Uterus (tissue), 4 donors: ENCODE data around the gene KLF6. TPM values are rescaled to one million over a fixed set of nuclear protein-coding genes. Genes with fewer than 3 reads are reported as not detected.

Experiments used
- DNase-seq, 2 donors: peaks; one replicate each; pipeline ENCODE4 v3.0.0-alpha.2; 2019 to 2020
- H3K27ac ChIP-seq, 2 donors: fragments of 200-600 bp; sonication (generic); 1 replicate in 1 of 2; 2 replicates in 1 of 2; pipeline ENCODE4 v1.5.1; 2016 to 2018
- H3K27me3 ChIP-seq, 2 donors: fragments of 200-600 bp; sonication (generic); one replicate each; pipeline ENCODE4 v1.5.1; 2018 to 2019; ENCODE audit warnings: control low read depth in 1 of 2
- H3K36me3 ChIP-seq, 2 donors: fragments of 200-600 bp; sonication (generic); one replicate each; pipeline ENCODE4 v1.5.1; 2019; ENCODE audit warnings: control low read depth in 1 of 2
- H3K4me1 ChIP-seq, 2 donors: fragments of 200-600 bp; sonication (generic); one replicate each; pipeline ENCODE4 v1.5.1; 2018 to 2019; ENCODE audit warnings: control low read depth in 1 of 2
- H3K4me3 ChIP-seq, 2 donors: fragments of 200-600 bp; sonication (generic); 1 replicate in 1 of 2; 2 replicates in 1 of 2; pipeline ENCODE4 v1.5.1; 2018 to 2019; ENCODE audit warnings: mild to moderate bottlenecking in 1 of 2
- H3K9me3 ChIP-seq, 2 donors: fragments of 200-600 bp; sonication (generic); one replicate each; pipeline ENCODE4 v1.5.1; 2019; ENCODE audit warnings: control low read depth in 1 of 2
- CTCF ChIP-seq, 4 experiments: fragments of 200-600 bp in 2 of 4; fragments of 450-650 bp in 2 of 4; sonication (generic) in 2 of 4; IDR thresholded peaks; one replicate each; pipeline ENCODE4 v1.5.1; 2016 to 2019; ENCODE audit warnings: antibody characterized with exemption in 4 of 4, mild to moderate bottlenecking in 2 of 4, moderate library complexity in 1 of 4
- POLR2A ChIP-seq, 2 donors: fragments of 450-650 bp; IDR thresholded peaks; one replicate each; pipeline ENCODE4 v1.6.1; 2016; ENCODE audit warnings: antibody characterized with exemption in 2 of 2, mild to moderate bottlenecking in 1 of 2, moderate library complexity in 1 of 2
- intact Hi-C: fragments of 100-400 bp; cut with DNase I; formaldehyde crosslinking; loops from one replicate; pipeline ENCODE4 v1.15.1; 2023; ENCODE audit warnings: low total_unique reads
- total RNA-seq, 4 donors: library from RNA; depleted of rRNA in 3 of 4; stranded (reverse); fragments of >200 nt in 3 of 4; gene quantifications; one replicate each; pipeline versions ENCODE4 v1.1.0 to v1.2.4, GENCODE V29; 2014 to 2023
- donor health status: DM: yes; HTN: yes; CAD: no.

The KLF6 gene
- total RNA-seq, 4 donors from 2014 or later: 47.9 to 128 (median 87.4) TPM

GRCh38 chr10:3792710-3793219 lies 7.8 kb upstream of the KLF6 start:
- no peak for DNase-seq
- no peak overlapping the region for H3K27ac ChIP-seq
- peaks cover 0 to 3% of the 10 kb centered on the region in 2 donors for H3K9me3 ChIP-seq
- TF ChIP-seq POLR2A (IDR thresholded peaks at IDR 0.05): no peak
- TF ChIP-seq CTCF (IDR thresholded peaks at IDR 0.05): no peak
- no peaks in the 10 kb centered on the region for H3K4me1 ChIP-seq
- H3K4me3 ChIP-seq: no peak overlapping the region
- no peaks in the 10 kb centered on the region for H3K27me3 ChIP-seq
- intact Hi-C loops: no loop called here
- no peaks in the 10 kb centered on the region for H3K36me3 ChIP-seq

- intact Hi-C loops: no loop called here
Observed at GRCh38 chr10:3791974-3792633, 7.1 kb upstream of the KLF6 start.

GRCh38 chr10:3790858-3791257 lies 5.8 kb upstream of the KLF6 start:
- Histone ChIP-seq H3K4me1 (no peaks in the 10 kb centered on the region), H3K27ac (no peak overlapping the region), H3K9me3 (peaks cover 0 to 3% of the 10 kb centered on the region in 2 donors), H3K27me3 (no peaks in the 10 kb centered on the region), H3K36me3 (no peaks in the 10 kb centered on the region), H3K4me3 (no peak overlapping the region)
- no peak for DNase-seq
- no peak for TF ChIP-seq POLR2A (IDR thresholded peaks at IDR 0.05)
- no peak for TF ChIP-seq CTCF (IDR thresholded peaks at IDR 0.05)
- intact Hi-C loops: no loop called here

More at GRCh38 chr10:3791974-3792633, 7.1 kb upstream of the KLF6 start:
- H3K4me3 ChIP-seq: no peak overlapping the region
- no peaks in the 10 kb centered on the region for H3K36me3 ChIP-seq
- no peak for DNase-seq
- H3K4me1 ChIP-seq: no peaks in the 10 kb centered on the region
- TF ChIP-seq CTCF (IDR thresholded peaks at IDR 0.05) (no peak), POLR2A (IDR thresholded peaks at IDR 0.05) (no peak)
- no peak overlapping the region for H3K27ac ChIP-seq
- H3K27me3 ChIP-seq: no peaks in the 10 kb centered on the region
- H3K9me3 ChIP-seq: peaks cover 0 to 3% of the 10 kb centered on the region in 2 donors

GRCh38 chr10:3790272-3790671 lies 5.3 kb upstream of the KLF6 start:
- TF ChIP-seq POLR2A (IDR thresholded peaks at IDR 0.05) (no peak), CTCF (IDR thresholded peaks at IDR 0.05) (no peak)
- H3K4me3 ChIP-seq: no peak overlapping the region
- intact Hi-C loops: no loop called here
- no peaks in the 10 kb centered on the region for H3K36me3 ChIP-seq
- no peaks in the 10 kb centered on the region for H3K27me3 ChIP-seq
- peaks cover 0 to 3% of the 10 kb centered on the region in 2 donors for H3K9me3 ChIP-seq
- no peak for DNase-seq
- H3K4me1 ChIP-seq: no peaks in the 10 kb centered on the region
- no peak overlapping the region for H3K27ac ChIP-seq

GRCh38 chr10:3789621-3790020 lies 4.6 kb upstream of the KLF6 start:
- Histone ChIP-seq H3K27me3 (no peaks in the 10 kb centered on the region), H3K9me3 (peaks cover 0 to 3% of the 10 kb centered on the region in 2 donors), H3K27ac (no peak overlapping the region), H3K36me3 (no peaks in the 10 kb centered on the region), H3K4me1 (no peaks in the 10 kb centered on the region), H3K4me3 (no peak overlapping the region)
- no peak for DNase-seq
- TF ChIP-seq CTCF (IDR thresholded peaks at IDR 0.05) (no peak), POLR2A (IDR thresholded peaks at IDR 0.05) (no peak)
- intact Hi-C loops: loop anchor here (10.0 kb wide), 1 partner anchor 455 kb away; no protein-coding TSS in a partner anchor
